HG02943 (cell line): ENCODE data around the gene POLR2F.
A peak's percentile ranks its signal among the peaks of the same experiment; 100 is the strongest.

Experiments
- ATAC-seq: cut with Tn5 transposase; IDR thresholded peaks from one replicate; pipeline ENCODE4 v1.9.1; 2021; ENCODE audit warnings: mild to moderate bottlenecking, low read depth, moderate library complexity; ENCODE audit not compliant: unreplicated experiment

The POLR2F gene

GRCh38 chr22:37953437-37954179 lies at the start of gene POLR2F, which contains the start of gene C22orf23:
POLR2F (plus strand) TSS chr22:37953699; CDS start chr22:37953788, 89 bp downstream.
C22orf23 (minus strand) TSS chr22:37953601; CDS start chr22:37953149, 452 bp downstream.
- ATAC-seq: peak; percentile 75

GRCh38 chr22:37904572-37905533 lies 48.6 kb upstream of the POLR2F start:
- ATAC-seq: no peak

GRCh38 chr22:37905534-37906363 lies 47.8 kb upstream of the POLR2F start, which contains the start of gene MICALL1:
MICALL1 (plus strand) TSS chr22:37906297; CDS start chr22:37906423, 126 bp downstream.
- ATAC-seq: no peak

GRCh38 chr22:37906364-37907008 lies 47.0 kb upstream of the POLR2F start:
- ATAC-seq: no peak

DNA sequence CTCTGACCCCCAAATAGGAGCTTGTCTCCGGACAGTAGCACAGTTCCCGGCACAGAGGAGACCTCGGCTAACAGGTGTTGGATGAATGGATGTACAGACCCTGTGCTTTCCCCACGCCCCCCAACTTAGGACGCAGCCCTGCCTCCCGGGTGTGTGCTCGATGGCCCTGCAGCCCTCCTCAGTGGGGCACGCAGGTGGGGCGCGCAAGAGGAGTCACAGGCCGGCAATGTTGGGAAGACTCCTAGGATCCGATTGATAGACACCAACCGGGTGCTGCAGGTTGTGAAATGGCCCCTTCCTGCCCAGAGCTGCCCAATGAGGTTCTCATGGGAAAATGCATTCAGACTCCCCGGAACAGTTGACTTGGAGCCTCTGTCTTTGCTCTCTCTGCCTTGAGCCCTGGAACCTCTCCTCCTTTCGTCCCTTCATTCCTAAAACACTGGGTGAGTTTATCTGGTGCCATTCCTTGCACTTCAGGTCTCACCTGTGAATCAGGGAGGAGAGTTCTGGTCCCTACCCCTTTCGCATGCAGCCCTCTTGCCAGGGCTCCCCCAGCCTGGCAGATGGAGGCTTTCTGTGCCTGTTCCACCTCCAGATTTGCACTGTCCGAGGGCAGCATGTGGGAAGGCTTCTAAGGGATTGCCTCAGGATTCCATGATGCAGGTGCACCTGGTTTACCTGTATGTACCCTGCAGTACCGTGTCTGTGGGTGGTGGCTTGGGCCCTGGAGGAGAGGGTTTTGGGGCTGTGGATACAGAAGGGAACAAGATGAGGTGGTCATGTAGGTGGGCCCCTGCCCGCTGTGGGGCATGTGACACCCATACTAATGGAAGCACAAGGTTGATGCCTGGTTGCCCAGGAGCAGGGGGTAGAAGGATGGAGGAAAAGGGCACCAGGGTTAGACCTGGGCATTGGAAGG lies 46.2 kb upstream of the POLR2F start:
- no peak for ATAC-seq

- ATAC-seq: no peak
Observed at GRCh38 chr22:37909766-37910165, 43.7 kb upstream of the POLR2F start.

- no peak for ATAC-seq
Observed at GRCh38 chr22:37910890-37911672, 42.4 kb upstream of the POLR2F start.

DNA sequence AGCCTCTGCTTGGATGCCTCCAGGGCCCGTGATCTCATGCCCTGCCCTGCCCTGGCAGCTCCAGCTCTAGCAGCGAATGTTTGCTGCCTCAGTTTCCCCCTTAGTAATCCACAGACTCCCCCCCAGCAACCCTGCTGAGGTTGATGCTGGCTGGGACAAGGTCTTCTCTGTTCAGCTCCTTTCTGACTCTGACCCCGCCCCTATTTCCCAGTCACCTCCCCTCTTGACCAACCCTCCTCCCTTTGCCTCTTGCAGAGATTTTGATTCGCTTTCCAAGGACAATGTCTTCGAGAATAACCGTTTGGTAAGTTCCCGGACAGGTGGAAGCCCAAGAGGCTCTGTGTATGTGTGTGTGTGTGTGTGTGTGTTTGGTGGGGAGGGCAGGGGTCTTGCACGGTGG lies 41.8 kb upstream of the POLR2F start:
- ATAC-seq: no peak

GRCh38 chr22:37912171-37912570 lies 41.3 kb upstream of the POLR2F start:
- no peak for ATAC-seq

GRCh38 chr22:37913233-37913721 lies 40.2 kb upstream of the POLR2F start:
- no peak for ATAC-seq

- no peak for ATAC-seq
Observed at GRCh38 chr22:37916311-37916710, 37.2 kb upstream of the POLR2F start.

GRCh38 chr22:37917874-37918548 lies 35.5 kb upstream of the POLR2F start:
- no peak for ATAC-seq

DNA sequence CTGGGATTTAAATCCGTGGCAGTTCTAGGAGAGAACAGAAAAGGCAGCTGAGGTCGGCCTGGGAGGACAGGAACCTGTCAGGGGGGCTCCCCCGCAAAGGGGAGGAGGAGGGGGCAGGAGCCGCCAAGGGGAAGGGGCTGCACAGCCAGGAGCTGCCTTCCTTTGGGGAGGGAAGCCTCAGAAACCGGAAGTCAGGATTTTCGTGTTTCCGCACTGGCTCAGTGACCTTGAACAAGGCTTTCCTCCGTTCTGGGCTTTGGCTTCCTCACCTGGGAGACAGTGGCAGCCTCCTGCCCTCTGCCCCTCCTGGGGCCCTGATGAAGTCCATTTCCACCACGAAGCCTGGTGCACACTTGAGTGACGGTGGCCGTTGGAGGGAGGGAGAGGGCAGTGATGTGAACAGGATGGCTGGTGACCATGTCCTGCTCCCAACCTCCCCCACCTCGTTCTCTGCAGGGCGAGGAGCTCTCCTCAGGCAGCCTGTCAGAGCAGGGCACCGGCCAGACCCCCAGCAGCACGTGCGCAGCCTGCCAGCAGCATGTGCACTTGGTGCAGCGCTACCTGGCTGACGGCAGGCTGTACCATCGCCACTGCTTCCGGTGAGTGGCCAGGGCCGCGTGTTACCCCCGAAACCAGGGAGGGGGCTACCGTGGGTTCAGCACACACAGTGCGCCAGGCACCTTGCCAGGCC lies 34.8 kb upstream of the POLR2F start:
- no peak for ATAC-seq

GRCh38 chr22:37920126-37920525 lies 33.4 kb upstream of the POLR2F start:
- ATAC-seq: no peak

- no peak for ATAC-seq
Observed at GRCh38 chr22:37922191-37922590, 31.3 kb upstream of the POLR2F start.

GRCh38 chr22:37923927-37924326 lies 29.6 kb upstream of the POLR2F start:
- ATAC-seq: no peak
